D721Med (cell line): Measurements from ENCODE around the gene HNF1B.

Experiments
- DNase-seq: peaks from one replicate; pipeline ENCODE4 v3.0.0; 2011; ENCODE audit warnings: low spot score; ENCODE audit not compliant: insufficient read length
- FAIRE-seq: peaks from 2 replicates; lab custom pipeline; 2011; peaks lifted over from hg19 to GRCh38; lab: Jason Lieb, UNC
- CTCF ChIP-seq: IDR thresholded peaks from 2 replicates; pipeline ENCODE4 v1.5.1; 2012; ENCODE audit warnings: mild to moderate bottlenecking, control low read depth; ENCODE audit not compliant: insufficient read depth; ENCODE audit errors: missing control alignments

The HNF1B gene

GRCh38 chr17:37772982-37773381, 28.1 kb upstream of the HNF1B start:
- TF ChIP-seq CTCF = no peak
- DNase-seq (no peak), FAIRE-seq (no peak)

GRCh38 chr17:37770631-37771518, 26.0 kb upstream of the HNF1B start:
- FAIRE-seq (no peak), DNase-seq (no peak)
- TF ChIP-seq CTCF = peak; percentile 80

GRCh38 chr17:37769050-37769449, 24.2 kb upstream of the HNF1B start:
- DNase-seq (no peak), FAIRE-seq (no peak)
- TF ChIP-seq CTCF = no peak

GRCh38 chr17:37768438-37768837, 23.6 kb upstream of the HNF1B start:
- DNase-seq (no peak), FAIRE-seq (no peak)
- no peak for TF ChIP-seq CTCF

GRCh38 chr17:37766971-37767370, 22.1 kb upstream of the HNF1B start:
- no peak for TF ChIP-seq CTCF
- DNase-seq (no peak), FAIRE-seq (no peak)

- DNase-seq (no peak), FAIRE-seq (no peak)
- TF ChIP-seq CTCF = no peak
Measured at GRCh38 chr17:37764383-37764782, 19.5 kb upstream of the HNF1B start.

- no peak for FAIRE-seq
- no peak for TF ChIP-seq CTCF
- no peak for DNase-seq
Measured at GRCh38 chr17:37762666-37763065, 17.8 kb upstream of the HNF1B start.
